ENCODE results near the gene RHAG. TPM values are rescaled to one million over a fixed set of nuclear protein-coding genes. Genes with fewer than 3 reads are reported as not detected.
A peak's percentile ranks its signal among the peaks of the same experiment; 100 is the strongest.

The RHAG gene
- total RNA-seq, 6 experiments from 2014 or later = 0.18 to 2.7 (median 0.85) TPM; not detected in 2

GRCh38 chr6:49565855-49566254 lies 70.8 kb downstream of the RHAG start:
- no peak for TF ChIP-seq CTCF (IDR thresholded peaks at IDR 0.05)
- TF ChIP-seq POLR2A (IDR thresholded peaks at IDR 0.05) = no peak
- 67% methylated on average over 10 of the region's 10 CpGs for WGBS (ENCODE audit: insufficient coverage, low coverage, low lambda C conversion rate, missing lambda C conversion rate)
- intact Hi-C loops (cut with DNase I) = no loop called here
- Histone ChIP-seq H3K27me3 (no peaks in the 10 kb centered on the region), H3K9me3 (no peaks in the 10 kb centered on the region), H3K36me3 (no peaks in the 10 kb centered on the region), H3K4me1 (peaks cover 0 to 8% (median 4%) of the 10 kb centered on the region in 4 donors), H3K4me3 (no peak overlapping the region), H3K27ac (peak overlapping the region in 1 of 3 donors; percentile 5)
- peak; percentile 18 to 74 (median 56) for ATAC-seq
- peak in 1 of 3 donors; percentile 27 for DNase-seq

DNA sequence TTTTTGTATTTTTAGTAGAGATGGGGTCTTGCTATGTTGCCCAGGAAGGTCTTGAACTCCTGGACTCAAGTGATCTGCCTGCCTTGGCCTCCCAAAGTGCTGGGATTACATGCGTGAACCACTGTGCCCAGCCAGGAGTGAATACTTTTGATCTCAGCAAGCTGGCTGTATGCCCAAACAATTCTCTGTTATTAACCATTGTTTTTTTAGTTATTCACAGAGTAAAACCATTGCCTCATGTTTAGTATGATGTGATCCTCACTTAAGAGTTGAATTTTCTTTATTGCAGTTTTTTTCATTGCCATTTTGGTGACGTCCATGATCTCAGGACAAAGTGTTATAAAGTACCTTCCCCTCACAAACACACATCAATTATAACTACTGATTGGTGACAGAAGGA lies 71.4 kb downstream of the RHAG start:
- ATAC-seq = no peak
- no peak for TF ChIP-seq CTCF (IDR thresholded peaks at IDR 0.05)
- no peak for TF ChIP-seq POLR2A (IDR thresholded peaks at IDR 0.05)
- Histone ChIP-seq H3K9me3 (no peaks in the 10 kb centered on the region), H3K36me3 (no peaks in the 10 kb centered on the region), H3K4me3 (no peak overlapping the region), H3K4me1 (peaks cover 0 to 4% (median 2%) of the 10 kb centered on the region in 4 donors), H3K27me3 (no peaks in the 10 kb centered on the region), H3K27ac (no peak overlapping the region)
- intact Hi-C loops (cut with DNase I) = no loop called here
- no peak for DNase-seq
- 47% methylated on average over 2 of the region's 2 CpGs for WGBS (ENCODE audit: insufficient coverage, low coverage, low lambda C conversion rate, missing lambda C conversion rate)

- DNase-seq (no peak), ATAC-seq (no peak)
- H3K27ac ChIP-seq = no peak overlapping the region
- H3K4me3 ChIP-seq = no peak overlapping the region
- no peaks in the 10 kb centered on the region for H3K4me1 ChIP-seq
- no peaks in the 10 kb centered on the region for H3K27me3 ChIP-seq
- TF ChIP-seq POLR2A (IDR thresholded peaks at IDR 0.05) (no peak), CTCF (IDR thresholded peaks at IDR 0.05) (no peak)
- H3K9me3 ChIP-seq = no peaks in the 10 kb centered on the region
- WGBS (ENCODE audit: insufficient coverage, low coverage, low lambda C conversion rate, missing lambda C conversion rate) = 60% methylated on average over 1 of the region's 1 CpG
- intact Hi-C loops (cut with DNase I) = no loop called here
- no peaks in the 10 kb centered on the region for H3K36me3 ChIP-seq
Measured at GRCh38 chr6:49564552-49564951, 72.1 kb downstream of the RHAG start.

DNA sequence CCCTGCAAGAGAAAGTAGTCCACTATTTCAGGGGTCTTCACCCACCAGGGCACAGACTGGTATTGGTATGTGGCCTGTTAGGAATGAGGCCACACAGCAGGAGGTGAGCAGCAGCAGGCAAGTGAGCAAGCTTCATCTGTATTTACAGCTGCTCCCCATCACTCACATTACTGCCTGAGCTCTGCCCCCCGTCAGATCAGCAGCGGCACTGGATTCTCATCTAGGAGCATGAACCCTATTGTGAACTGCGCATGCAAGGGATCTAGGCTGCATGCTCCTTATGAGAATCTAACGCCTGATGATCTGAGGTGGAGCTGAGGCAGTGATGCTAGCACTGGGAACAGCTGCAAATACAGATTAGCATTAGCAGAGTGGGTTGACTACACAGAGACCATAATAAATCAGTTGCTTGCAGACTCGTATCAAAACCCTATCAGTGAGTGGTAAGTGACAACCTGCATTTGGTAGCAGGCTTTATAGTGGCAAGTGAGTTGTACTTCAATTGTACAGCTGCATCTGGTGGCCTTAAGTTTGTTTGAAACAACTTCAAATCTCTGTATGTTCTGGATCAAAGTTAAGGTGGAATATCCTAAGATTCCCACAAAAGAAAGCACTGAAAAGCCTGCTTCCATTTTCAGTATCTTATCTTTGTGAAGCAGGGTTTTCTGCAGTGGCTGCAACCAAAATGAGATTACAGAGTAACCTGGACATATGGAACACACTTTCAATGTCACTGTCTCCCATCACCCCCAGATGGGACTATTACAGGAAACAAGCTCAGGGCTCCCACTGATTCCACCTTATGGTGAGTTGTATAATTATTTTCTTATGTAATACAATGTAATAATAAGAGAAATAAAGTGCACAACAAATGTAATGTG lies 73.4 kb downstream of the RHAG start:
- Histone ChIP-seq H3K9me3 (no peaks in the 10 kb centered on the region), H3K36me3 (no peaks in the 10 kb centered on the region), H3K4me1 (peaks cover 0 to 4% (median 0%) of the 10 kb centered on the region in 4 donors), H3K27me3 (no peaks in the 10 kb centered on the region), H3K27ac (no peak overlapping the region), H3K4me3 (no peak overlapping the region)
- no peak for TF ChIP-seq POLR2A (IDR thresholded peaks at IDR 0.05)
- no peak for TF ChIP-seq CTCF (IDR thresholded peaks at IDR 0.05)
- intact Hi-C loops (cut with DNase I) = no loop called here
- ATAC-seq = no peak
- 67% methylated on average over 1 of the region's 5 CpGs for WGBS (ENCODE audit: insufficient coverage, low coverage, low lambda C conversion rate, missing lambda C conversion rate)
- no peak for DNase-seq
